HG02623 (cell line): Measurements from ENCODE around the gene MNS1.
A peak's percentile ranks its signal among the peaks of the same experiment; 100 is the strongest.
"Not testable (repeated sequence)": the region's sequence is repeated elsewhere in the genome, so short reads cannot be mapped to it uniquely, and the experiment has no call there.

Source experiments
- ATAC-seq: cut with Tn5 transposase; IDR thresholded peaks from one replicate; pipeline ENCODE4 v1.9.1; 2021; ENCODE audit warnings: moderate library complexity; ENCODE audit not compliant: unreplicated experiment

Gene MNS1

GRCh38 chr15:56456229-56456628, 8.7 kb downstream of the MNS1 start:
- no peak for ATAC-seq

GRCh38 chr15:56454836-56455235, 10.1 kb downstream of the MNS1 start:
- no peak for ATAC-seq

GRCh38 chr15:56445746-56446145, 19.2 kb downstream of the MNS1 start:
- no peak for ATAC-seq

GRCh38 chr15:56442354-56442753, 22.6 kb downstream of the MNS1 start:
- ATAC-seq: no peak

- ATAC-seq: no peak
Observed at GRCh38 chr15:56440214-56440770, 24.6 kb downstream of the MNS1 start.

GRCh38 chr15:56432304-56432703, 32.6 kb downstream of the MNS1 start:
- ATAC-seq: no peak

- ATAC-seq: peak; percentile 41
Observed at GRCh38 chr15:56428821-56429458, 36.0 kb downstream of the MNS1 start.

- ATAC-seq: no peak
Observed at GRCh38 chr15:56425976-56426375, 39.0 kb downstream of the MNS1 start.

- ATAC-seq: no peak
Observed at GRCh38 chr15:56425276-56425675, 39.7 kb downstream of the MNS1 start.

GRCh38 chr15:56413114-56413733, 51.7 kb downstream of the MNS1 start:
- not testable (repeated sequence) for ATAC-seq

- ATAC-seq: no peak
Observed at GRCh38 chr15:56411122-56411749, 53.7 kb downstream of the MNS1 start.

GRCh38 chr15:56410721-56411120, 54.2 kb downstream of the MNS1 start:
- ATAC-seq: no peak

GRCh38 chr15:56399209-56399608, 65.7 kb downstream of the MNS1 start:
- not testable (repeated sequence) for ATAC-seq

GRCh38 chr15:56397325-56397724, 67.6 kb downstream of the MNS1 start:
- ATAC-seq: not testable (repeated sequence)

GRCh38 chr15:56394909-56395308, 70.0 kb downstream of the MNS1 start:
- ATAC-seq: no peak

- ATAC-seq: no peak
Observed at GRCh38 chr15:56393277-56393676, 71.7 kb downstream of the MNS1 start.

GRCh38 chr15:56390739-56391267, 74.1 kb downstream of the MNS1 start:
- ATAC-seq: no peak

- no peak for ATAC-seq
Observed at GRCh38 chr15:56385908-56386307, 79.0 kb downstream of the MNS1 start.

- ATAC-seq: no peak
Observed at GRCh38 chr15:56383010-56383409, 81.9 kb downstream of the MNS1 start.
